ENCODE results near the gene INPP5K. TPM values are rescaled to one million over a fixed set of nuclear protein-coding genes. Genes with fewer than 3 reads are reported as not detected.
"Not testable (repeated sequence)": the region's sequence is repeated elsewhere in the genome, so short reads cannot be mapped to it uniquely, and the experiment has no call there.

The INPP5K gene
- total RNA-seq, 1 donor from 2014 or later = 73.7 TPM

DNA sequence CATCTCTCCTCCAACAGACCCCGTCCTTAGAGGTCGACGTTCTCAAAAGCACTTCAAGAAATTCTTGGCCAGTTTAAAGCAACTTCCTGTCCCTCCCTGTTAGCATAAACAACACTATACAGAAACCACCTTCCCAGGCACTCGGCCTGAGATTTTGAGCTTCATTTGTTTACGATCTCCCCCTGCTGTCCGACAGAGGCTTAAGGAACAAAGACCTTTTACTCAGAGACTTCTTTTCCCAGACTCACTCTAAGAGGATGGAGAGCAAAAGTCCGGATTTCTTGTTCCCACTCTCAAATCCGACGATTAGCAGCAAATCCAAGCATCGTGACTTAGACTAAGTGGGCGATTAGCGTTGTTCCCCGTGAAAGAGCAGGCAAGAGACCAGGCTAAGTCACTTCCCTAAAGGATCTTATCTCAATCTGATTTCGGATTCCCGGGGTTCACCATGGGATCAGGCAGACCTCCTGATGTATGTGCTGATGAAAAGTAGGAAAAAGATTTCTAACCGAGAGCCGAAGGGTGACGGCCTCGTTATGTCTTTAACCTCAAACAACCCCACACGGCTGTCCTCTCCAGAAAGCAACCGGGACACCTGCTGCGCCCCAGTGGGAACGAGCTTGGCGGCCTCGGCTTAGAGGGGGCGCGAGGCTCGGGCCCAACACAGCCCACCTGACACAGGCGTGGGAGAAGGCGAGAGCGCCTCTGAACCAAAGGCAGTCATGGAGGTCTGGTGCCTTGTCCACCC is 598 bp downstream of the INPP5K start:
- Histone ChIP-seq H3K36me3 (peaks cover 10 to 14% of the 10 kb centered on the region in 2 donors), H3K4me1 (peaks cover 20 to 26% of the 10 kb centered on the region in 2 donors)
- peak in 1 of 2 donors; percentile 84 for DNase-seq (ENCODE audit: low spot score in 2 of 2)

DNA sequence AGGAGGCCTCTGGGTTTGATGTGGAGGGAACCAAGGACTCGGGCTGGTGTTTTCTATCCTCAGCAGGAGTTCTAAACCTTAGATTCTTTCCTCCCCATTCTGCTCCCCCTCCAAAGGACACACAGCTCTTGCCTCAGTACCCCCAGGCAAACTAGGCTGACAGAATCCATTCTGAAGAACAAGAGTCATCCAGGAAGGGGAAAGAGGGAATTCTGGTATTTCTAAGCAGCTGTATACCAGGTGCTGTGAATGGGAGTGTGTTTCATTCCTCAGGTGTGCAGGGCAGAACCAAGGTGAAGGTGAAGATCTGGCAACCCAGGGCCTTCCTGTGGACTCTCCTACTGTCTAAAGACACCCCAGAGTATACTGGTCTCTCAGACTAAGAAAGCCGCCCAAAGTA is 4.1 kb downstream of the INPP5K start:
- peaks cover 31 to 33% of the 10 kb centered on the region in 2 donors for H3K36me3 ChIP-seq
- no peak overlapping the region for H3K4me3 ChIP-seq
- H3K27me3 ChIP-seq = no peaks in the 10 kb centered on the region
- no peak for DNase-seq (ENCODE audit: low spot score in 2 of 2)
- H3K9me3 ChIP-seq = no peaks in the 10 kb centered on the region
- peak overlapping the region; percentile 80 to 83 for H3K27ac ChIP-seq
- intact Hi-C loops (cut with DNase I) = no loop called here
- H3K4me1 ChIP-seq = peaks cover 18 to 27% of the 10 kb centered on the region in 2 donors
- TF ChIP-seq CTCF (IDR thresholded peaks at IDR 0.05) = no peak

More for the DNA sequence above, 598 bp downstream of the INPP5K start:
- intact Hi-C loops (cut with DNase I) = loop anchor here (1.0 to 2.0 kb wide), 6 partner anchors 21 to 257 kb away; no protein-coding TSS in a partner anchor
- H3K27me3 ChIP-seq = no peaks in the 10 kb centered on the region
- H3K4me3 ChIP-seq = peak overlapping the region; percentile 87 to 98
- no peaks in the 10 kb centered on the region for H3K9me3 ChIP-seq
- peak; percentile 66 to 79 (median 72) for TF ChIP-seq CTCF (IDR thresholded peaks at IDR 0.05)
- peak overlapping the region; percentile 94 to 95 for H3K27ac ChIP-seq

- Histone ChIP-seq H3K27me3 (no peaks in the 10 kb centered on the region), H3K36me3 (peaks cover 36 to 38% of the 10 kb centered on the region in 2 donors), H3K27ac (peak overlapping the region; percentile 80 to 83), H3K9me3 (no peaks in the 10 kb centered on the region), H3K4me3 (no peak overlapping the region), H3K4me1 (peaks cover 16 to 24% of the 10 kb centered on the region in 2 donors)
- TF ChIP-seq CTCF (IDR thresholded peaks at IDR 0.05) = no peak
- intact Hi-C loops (cut with DNase I) = no loop called here
- peak in 1 of 2 donors; percentile 80 for DNase-seq (ENCODE audit: low spot score in 2 of 2)
Observed at GRCh38 chr17:1511756-1512321, 4.6 kb downstream of the INPP5K start.

DNA sequence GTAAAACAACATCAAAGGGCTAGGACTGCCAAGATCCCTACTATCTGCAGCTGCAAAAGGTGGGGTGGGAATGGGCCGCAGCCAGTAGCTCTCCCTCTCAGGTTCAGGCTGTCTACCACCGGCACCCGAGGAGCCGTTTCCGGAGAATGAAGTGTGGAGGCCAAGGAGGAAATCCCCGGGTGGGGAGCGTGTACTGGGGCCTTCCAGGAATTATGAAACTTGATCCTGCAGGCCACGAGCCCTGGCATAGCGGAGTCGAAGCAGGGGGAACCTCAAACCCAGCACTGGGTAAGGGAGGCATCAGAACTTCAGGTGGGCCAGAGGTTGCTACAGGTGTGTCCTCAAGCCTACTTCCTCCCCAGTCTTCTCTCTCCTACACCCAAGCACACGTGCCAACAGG is 5.1 kb downstream of the INPP5K start:
- Histone ChIP-seq H3K9me3 (no peaks in the 10 kb centered on the region), H3K27me3 (no peaks in the 10 kb centered on the region), H3K4me3 (no peak overlapping the region), H3K27ac (peak overlapping the region; percentile 80 to 83), H3K36me3 (peaks cover 42 to 44% of the 10 kb centered on the region in 2 donors), H3K4me1 (peaks cover 16 to 24% of the 10 kb centered on the region in 2 donors)
- intact Hi-C loops (cut with DNase I) = no loop called here
- DNase-seq (ENCODE audit: low spot score in 2 of 2) = no peak
- no peak for TF ChIP-seq CTCF (IDR thresholded peaks at IDR 0.05)

- Histone ChIP-seq H3K9me3 (no peaks in the 10 kb centered on the region), H3K36me3 (peaks cover 60 to 63% of the 10 kb centered on the region in 2 donors), H3K27ac (no peak overlapping the region), H3K27me3 (no peaks in the 10 kb centered on the region), H3K4me3 (no peak overlapping the region), H3K4me1 (peaks cover 13 to 21% of the 10 kb centered on the region in 2 donors)
- intact Hi-C loops (cut with DNase I) = no loop called here
- DNase-seq (ENCODE audit: low spot score in 2 of 2) = no peak
- no peak for TF ChIP-seq CTCF (IDR thresholded peaks at IDR 0.05)
Observed at GRCh38 chr17:1509290-1509881, 7.0 kb downstream of the INPP5K start.

DNA sequence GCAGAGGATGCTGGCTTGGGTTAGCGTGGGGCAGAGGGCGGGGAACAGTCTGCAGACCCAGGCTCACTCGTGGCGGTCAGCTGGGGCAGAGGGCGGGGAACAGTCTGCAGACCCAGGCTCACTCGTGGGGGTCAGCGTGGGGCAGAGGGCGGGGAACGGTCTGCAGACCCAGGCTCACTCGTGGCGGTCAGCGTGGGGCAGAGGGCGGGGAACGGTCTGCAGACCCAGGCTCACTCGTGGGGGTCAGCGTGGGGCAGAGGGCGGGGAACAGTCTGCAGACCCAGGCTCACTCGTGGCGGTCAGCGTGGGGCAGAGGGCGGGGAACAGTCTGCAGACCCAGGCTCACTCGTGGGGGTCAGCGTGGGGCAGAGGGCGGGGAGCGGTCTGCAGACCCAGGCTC is 7.7 kb downstream of the INPP5K start:
- intact Hi-C loops (cut with DNase I) = not testable (repeated sequence)

More for the DNA sequence above, 7.7 kb downstream of the INPP5K start:
- H3K4me1 ChIP-seq = peaks cover 13 to 21% of the 10 kb centered on the region in 2 donors
- H3K36me3 ChIP-seq = peaks cover 60 to 68% of the 10 kb centered on the region in 2 donors
- not testable (repeated sequence) for H3K27me3 ChIP-seq; DNase-seq (ENCODE audit: low spot score in 2 of 2); H3K9me3 ChIP-seq; H3K4me3 ChIP-seq; H3K27ac ChIP-seq

Measured in ascending aorta (tissue), 2 donors.